Measurements from ENCODE around the gene RAPGEF3. TPM values are rescaled to one million over a fixed set of nuclear protein-coding genes. Genes with fewer than 3 reads are reported as not detected.

RAPGEF3 gene
- total RNA-seq, 6 donors from 2014 or later: 19.0 to 94.0 (median 52.1) TPM

DNA sequence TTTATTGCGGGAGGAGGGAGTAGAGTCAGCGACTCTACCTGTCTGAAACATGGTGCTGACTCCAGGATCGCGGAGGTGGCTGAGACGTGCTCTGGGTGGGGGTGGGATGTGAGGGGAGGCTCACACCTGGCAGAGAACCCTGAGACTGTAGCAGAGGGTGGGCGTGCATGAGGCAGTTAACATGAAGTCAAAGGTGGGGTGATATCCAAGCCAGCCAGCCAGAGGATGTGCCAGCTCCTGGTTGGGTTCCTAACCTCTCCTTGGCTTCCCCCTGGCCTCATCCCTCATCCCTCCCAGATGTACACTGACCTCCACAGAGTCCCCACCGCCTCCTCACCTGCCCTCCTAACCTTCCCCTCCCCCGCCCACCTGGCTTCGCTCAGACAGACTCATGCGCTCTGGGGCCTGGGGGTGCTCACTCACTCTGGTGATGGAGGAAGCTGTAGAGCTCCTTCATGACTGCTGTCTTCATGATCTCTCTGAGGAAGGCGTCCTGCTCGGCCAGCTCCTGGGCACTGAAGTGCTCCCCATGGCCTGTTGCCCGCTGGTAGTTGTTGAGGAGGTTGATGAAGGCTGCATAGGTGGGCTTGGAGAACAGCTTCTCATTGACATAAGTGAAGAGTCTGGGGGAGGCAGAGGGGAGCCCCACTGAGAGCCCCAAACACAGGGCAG is 42.7 kb downstream of the RAPGEF3 start:
- DNase-seq: no peak
- WGBS, 2 donors: 82 to 87% methylated on average over 11 to 13 of the region's 13 CpGs
- Histone ChIP-seq H3K27ac (peak overlapping the region; percentile 11 to 94 (median 69)), H3K36me3 (no peaks in the 10 kb centered on the region), H3K27me3 (no peaks in the 10 kb centered on the region), H3K9me3 (no peaks in the 10 kb centered on the region), H3K4me1 (peaks cover 23 to 34% (median 29%) of the 10 kb centered on the region in 4 donors), H3K4me3 (no peak overlapping the region)
- no peak for TF ChIP-seq POLR2A (IDR thresholded peaks at IDR 0.05)
- TF ChIP-seq EP300 (IDR thresholded peaks at IDR 0.05): no peak
- TF ChIP-seq POLR2AphosphoS5 (IDR thresholded peaks at IDR 0.05): no peak
- TF ChIP-seq, protein P1, sequence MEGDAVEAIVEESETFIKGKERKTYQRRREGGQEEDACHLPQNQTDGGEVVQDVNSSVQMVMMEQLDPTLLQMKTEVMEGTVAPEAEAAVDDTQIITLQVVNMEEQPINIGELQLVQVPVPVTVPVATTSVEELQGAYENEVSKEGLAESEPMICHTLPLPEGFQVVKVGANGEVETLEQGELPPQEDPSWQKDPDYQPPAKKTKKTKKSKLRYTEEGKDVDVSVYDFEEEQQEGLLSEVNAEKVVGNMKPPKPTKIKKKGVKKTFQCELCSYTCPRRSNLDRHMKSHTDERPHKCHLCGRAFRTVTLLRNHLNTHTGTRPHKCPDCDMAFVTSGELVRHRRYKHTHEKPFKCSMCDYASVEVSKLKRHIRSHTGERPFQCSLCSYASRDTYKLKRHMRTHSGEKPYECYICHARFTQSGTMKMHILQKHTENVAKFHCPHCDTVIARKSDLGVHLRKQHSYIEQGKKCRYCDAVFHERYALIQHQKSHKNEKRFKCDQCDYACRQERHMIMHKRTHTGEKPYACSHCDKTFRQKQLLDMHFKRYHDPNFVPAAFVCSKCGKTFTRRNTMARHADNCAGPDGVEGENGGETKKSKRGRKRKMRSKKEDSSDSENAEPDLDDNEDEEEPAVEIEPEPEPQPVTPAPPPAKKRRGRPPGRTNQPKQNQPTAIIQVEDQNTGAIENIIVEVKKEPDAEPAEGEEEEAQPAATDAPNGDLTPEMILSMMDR (IDR thresholded peaks at IDR 0.05): no peak
- ATAC-seq (ENCODE audit: low FRiP score in 2 of 2): no peak

- H3K4me3 ChIP-seq: no peak overlapping the region
- TF ChIP-seq EP300 (IDR thresholded peaks at IDR 0.05) (no peak), POLR2A (IDR thresholded peaks at IDR 0.05) (no peak), POLR2AphosphoS5 (IDR thresholded peaks at IDR 0.05) (no peak)
- TF ChIP-seq, protein P1 (IDR thresholded peaks at IDR 0.05): peak; percentile 67 to 90 (median 79)
- WGBS, 2 donors: 15 to 22% methylated on average over 10 of the region's 10 CpGs
- H3K4me1 ChIP-seq: peaks cover 23 to 34% (median 29%) of the 10 kb centered on the region in 4 donors
- ATAC-seq (ENCODE audit: low FRiP score in 2 of 2) (peak; percentile 76 to 81), DNase-seq (peak in 1 of 2 donors; percentile 85)
- no peaks in the 10 kb centered on the region for H3K27me3 ChIP-seq
- no peaks in the 10 kb centered on the region for H3K9me3 ChIP-seq
- peak overlapping the region in 3 of 4 donors; percentile 51 to 94 (median 87) for H3K27ac ChIP-seq
- no peaks in the 10 kb centered on the region for H3K36me3 ChIP-seq
Observed at GRCh38 chr12:47715393-47715876, 43.2 kb downstream of the RAPGEF3 start.

DNA sequence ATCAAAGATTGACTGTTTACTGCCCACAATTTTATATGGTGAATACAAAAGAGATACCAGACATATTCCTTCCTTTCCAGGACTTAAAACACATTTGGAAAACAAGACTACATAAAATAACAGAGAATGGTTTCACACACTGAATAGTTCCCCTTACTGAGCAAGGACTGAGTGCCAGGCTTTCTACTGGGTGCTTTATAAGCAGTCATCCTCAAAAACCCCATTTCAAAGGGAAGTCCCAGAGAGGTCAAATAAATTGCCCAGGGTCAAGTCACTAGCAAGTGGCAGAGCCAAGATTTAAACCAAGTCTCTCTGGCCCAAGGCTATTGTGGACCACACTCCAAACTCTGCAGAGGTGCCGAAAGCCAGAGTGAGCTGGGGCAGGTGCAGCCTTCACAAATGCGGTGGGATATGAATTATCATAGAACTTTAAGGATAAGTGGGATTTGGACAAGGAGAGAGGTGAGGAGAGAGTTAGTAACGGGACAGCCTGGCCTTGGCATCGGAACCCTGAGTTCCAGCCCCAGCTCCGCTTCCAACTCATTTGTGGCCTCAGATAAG is 43.8 kb downstream of the RAPGEF3 start:
- H3K27ac ChIP-seq: peak overlapping the region in 2 of 4 donors; percentile 51 to 94
- ATAC-seq (ENCODE audit: low FRiP score in 2 of 2) (no peak), DNase-seq (no peak)
- 40 to 58% methylated on average over 5 of the region's 5 CpGs for WGBS, 2 donors
- no peak for TF ChIP-seq EP300 (IDR thresholded peaks at IDR 0.05)
- TF ChIP-seq, protein P1 (IDR thresholded peaks at IDR 0.05): no peak
- TF ChIP-seq POLR2A (IDR thresholded peaks at IDR 0.05): no peak
- no peak for TF ChIP-seq POLR2AphosphoS5 (IDR thresholded peaks at IDR 0.05)
- no peaks in the 10 kb centered on the region for H3K36me3 ChIP-seq
- no peaks in the 10 kb centered on the region for H3K9me3 ChIP-seq
- no peaks in the 10 kb centered on the region for H3K27me3 ChIP-seq
- peaks cover 23 to 34% (median 29%) of the 10 kb centered on the region in 4 donors for H3K4me1 ChIP-seq
- H3K4me3 ChIP-seq: no peak overlapping the region

- WGBS, 2 donors: 89 to 96% methylated on average over 4 to 6 of the region's 6 CpGs
- Histone ChIP-seq H3K4me1 (peaks cover 21 to 30% (median 25%) of the 10 kb centered on the region in 4 donors), H3K4me3 (no peak overlapping the region), H3K27me3 (no peaks in the 10 kb centered on the region), H3K36me3 (no peaks in the 10 kb centered on the region), H3K9me3 (no peaks in the 10 kb centered on the region), H3K27ac (no peak overlapping the region)
- ATAC-seq (ENCODE audit: low FRiP score in 2 of 2) (no peak), DNase-seq (no peak)
- TF ChIP-seq POLR2AphosphoS5 (IDR thresholded peaks at IDR 0.05) (no peak), POLR2A (IDR thresholded peaks at IDR 0.05) (no peak), EP300 (IDR thresholded peaks at IDR 0.05) (no peak)
- TF ChIP-seq, protein P1 (IDR thresholded peaks at IDR 0.05): no peak
Observed at GRCh38 chr12:47712171-47712570, 46.5 kb downstream of the RAPGEF3 start.

All from upper lobe of left lung (tissue), 6 donors.